Measurements from ENCODE around the gene BAIAP2L2.
A peak's percentile ranks its signal among the peaks of the same experiment; 100 is the strongest.
"Not testable (repeated sequence)": the region's sequence is repeated elsewhere in the genome, so short reads cannot be mapped to it uniquely, and the experiment has no call there.

The BAIAP2L2 gene

GRCh38 chr22:38110008-38110862 lies at the start of gene BAIAP2L2:
BAIAP2L2 (minus strand) TSS chr22:38110684; CDS start chr22:38110525, 159 bp downstream.
- DNase-seq (ENCODE audit: low read depth in 2 of 2), result no peak

GRCh38 chr22:38155703-38156102 lies 45.2 kb upstream of the BAIAP2L2 start:
- no peak for DNase-seq (ENCODE audit: low read depth in 2 of 2)

- not testable (repeated sequence) for DNase-seq (ENCODE audit: low read depth in 2 of 2)
These were observed 44.1 kb upstream of the BAIAP2L2 start for GRCh38 chr22:38154563-38154915.

GRCh38 chr22:38153821-38154562 lies 43.5 kb upstream of the BAIAP2L2 start:
- DNase-seq (ENCODE audit: low read depth in 2 of 2), result no peak

GRCh38 chr22:38151126-38151500 lies 40.6 kb upstream of the BAIAP2L2 start:
- DNase-seq (ENCODE audit: low read depth in 2 of 2), result no peak

GRCh38 chr22:38148245-38148644 lies 37.8 kb upstream of the BAIAP2L2 start:
- peak; percentile 42 to 56 for DNase-seq (ENCODE audit: low read depth in 2 of 2)

GRCh38 chr22:38146166-38146565 lies 35.7 kb upstream of the BAIAP2L2 start:
- DNase-seq (ENCODE audit: low read depth in 2 of 2), result not testable (repeated sequence)

GRCh38 chr22:38144025-38144405 lies 33.5 kb upstream of the BAIAP2L2 start:
- DNase-seq (ENCODE audit: low read depth in 2 of 2), result no peak

- no peak for DNase-seq (ENCODE audit: low read depth in 2 of 2)
These were observed 32.1 kb upstream of the BAIAP2L2 start for GRCh38 chr22:38142606-38143005.

GRCh38 chr22:38141217-38141973 lies 30.9 kb upstream of the BAIAP2L2 start:
- DNase-seq (ENCODE audit: low read depth in 2 of 2), result no peak

- DNase-seq (ENCODE audit: low read depth in 2 of 2), result no peak
These were observed 29.4 kb upstream of the BAIAP2L2 start for GRCh38 chr22:38139901-38140300.

- no peak for DNase-seq (ENCODE audit: low read depth in 2 of 2)
These were observed 28.5 kb upstream of the BAIAP2L2 start for GRCh38 chr22:38138961-38139360.

- DNase-seq (ENCODE audit: low read depth in 2 of 2), result no peak
These were observed 27.6 kb upstream of the BAIAP2L2 start for GRCh38 chr22:38137876-38138687.

GRCh38 chr22:38136607-38137006 lies 26.1 kb upstream of the BAIAP2L2 start:
- DNase-seq (ENCODE audit: low read depth in 2 of 2), result no peak

GRCh38 chr22:38135133-38135706 lies 24.7 kb upstream of the BAIAP2L2 start:
- peak; percentile 39 to 48 for DNase-seq (ENCODE audit: low read depth in 2 of 2)

- DNase-seq (ENCODE audit: low read depth in 2 of 2), result no peak
These were observed 22.8 kb upstream of the BAIAP2L2 start for GRCh38 chr22:38133331-38133730.

- DNase-seq (ENCODE audit: low read depth in 2 of 2), result no peak
These were observed 22.3 kb upstream of the BAIAP2L2 start for GRCh38 chr22:38132794-38133193.

- DNase-seq (ENCODE audit: low read depth in 2 of 2), result no peak
These were observed 21.7 kb upstream of the BAIAP2L2 start for GRCh38 chr22:38132136-38132535.

- no peak for DNase-seq (ENCODE audit: low read depth in 2 of 2)
These were observed 20.9 kb upstream of the BAIAP2L2 start for GRCh38 chr22:38131399-38131798.

GRCh38 chr22:38129856-38130255 lies 19.4 kb upstream of the BAIAP2L2 start:
- no peak for DNase-seq (ENCODE audit: low read depth in 2 of 2)

GRCh38 chr22:38129021-38129420 lies 18.5 kb upstream of the BAIAP2L2 start:
- no peak for DNase-seq (ENCODE audit: low read depth in 2 of 2)

Data from fibroblast of skin of left quadriceps (primary cell).